Germinal center (tissue), 1 donor: ENCODE measurements around the gene MYOM3.

Experiments
- DNase-seq: peaks from one replicate; pipeline ENCODE4 v3.0.0; 2012; ENCODE audit warnings: mixed read lengths, low spot score

MYOM3 gene

DNA sequence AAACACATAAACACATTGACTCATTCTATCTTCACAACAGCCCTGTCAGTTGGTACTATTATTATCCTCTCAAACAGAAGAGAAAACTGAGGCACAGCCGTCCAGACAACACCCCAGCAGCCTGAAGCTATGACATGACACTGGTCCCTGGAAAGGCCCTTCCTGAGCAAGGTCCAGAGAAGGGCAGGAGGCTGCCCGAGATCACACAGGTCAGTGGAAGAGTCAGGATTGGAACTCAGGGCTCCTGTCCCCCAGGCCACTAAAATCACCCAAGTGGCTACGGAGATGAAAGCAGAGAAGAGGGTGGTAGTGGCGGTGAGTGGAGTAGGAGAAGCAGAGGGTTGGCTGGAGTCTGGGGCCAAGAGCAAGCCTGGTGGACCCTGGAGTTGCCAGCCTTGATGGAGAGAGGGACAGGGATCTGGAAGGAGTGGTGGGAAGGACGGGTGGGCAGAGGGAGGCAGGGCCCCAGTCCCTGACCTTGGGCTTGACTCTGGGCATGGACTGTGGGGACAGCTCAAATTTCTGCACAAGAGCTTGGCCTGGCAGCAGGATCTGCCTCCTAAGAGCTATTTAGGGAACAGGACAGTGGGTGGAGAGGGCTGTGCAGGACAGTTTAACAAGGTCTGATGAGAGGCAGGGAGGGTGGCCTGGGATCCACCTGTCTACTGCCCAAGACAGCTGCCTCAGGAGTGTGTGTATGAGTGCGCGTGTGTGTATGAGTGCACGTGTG, 15.8 kb downstream of the MYOM3 start:
- no peak for DNase-seq

- no peak for DNase-seq
Measured at GRCh38 chr1:24095140-24095859, 16.6 kb downstream of the MYOM3 start.

DNA sequence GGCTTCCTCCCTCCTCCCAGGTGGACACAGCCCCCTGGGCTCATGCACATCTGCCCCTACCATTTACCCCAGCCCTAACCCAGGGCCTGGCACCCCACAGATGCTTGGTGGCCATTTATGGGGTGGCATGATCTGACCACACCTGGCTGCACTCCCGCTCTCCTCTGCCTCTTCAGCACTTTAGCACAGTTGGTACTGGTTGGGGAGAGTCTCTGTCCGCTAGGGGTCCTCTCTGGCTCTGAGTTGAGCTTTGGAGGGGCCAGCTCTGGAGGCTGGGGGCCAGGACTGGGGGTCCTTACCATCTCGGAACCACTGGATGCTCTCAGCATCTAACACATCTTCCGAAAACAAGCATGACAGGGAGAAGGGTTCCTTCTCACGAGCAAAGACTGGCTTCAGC, 17.4 kb downstream of the MYOM3 start:
- DNase-seq, result no peak

- no peak for DNase-seq
Measured at GRCh38 chr1:24093732-24094131, 18.2 kb downstream of the MYOM3 start.

GRCh38 chr1:24092979-24093378, 19.0 kb downstream of the MYOM3 start:
- DNase-seq, result no peak

GRCh38 chr1:24091971-24092482, 19.9 kb downstream of the MYOM3 start:
- no peak for DNase-seq

- DNase-seq, result no peak
Measured at GRCh38 chr1:24090736-24091135, 21.2 kb downstream of the MYOM3 start.

DNA sequence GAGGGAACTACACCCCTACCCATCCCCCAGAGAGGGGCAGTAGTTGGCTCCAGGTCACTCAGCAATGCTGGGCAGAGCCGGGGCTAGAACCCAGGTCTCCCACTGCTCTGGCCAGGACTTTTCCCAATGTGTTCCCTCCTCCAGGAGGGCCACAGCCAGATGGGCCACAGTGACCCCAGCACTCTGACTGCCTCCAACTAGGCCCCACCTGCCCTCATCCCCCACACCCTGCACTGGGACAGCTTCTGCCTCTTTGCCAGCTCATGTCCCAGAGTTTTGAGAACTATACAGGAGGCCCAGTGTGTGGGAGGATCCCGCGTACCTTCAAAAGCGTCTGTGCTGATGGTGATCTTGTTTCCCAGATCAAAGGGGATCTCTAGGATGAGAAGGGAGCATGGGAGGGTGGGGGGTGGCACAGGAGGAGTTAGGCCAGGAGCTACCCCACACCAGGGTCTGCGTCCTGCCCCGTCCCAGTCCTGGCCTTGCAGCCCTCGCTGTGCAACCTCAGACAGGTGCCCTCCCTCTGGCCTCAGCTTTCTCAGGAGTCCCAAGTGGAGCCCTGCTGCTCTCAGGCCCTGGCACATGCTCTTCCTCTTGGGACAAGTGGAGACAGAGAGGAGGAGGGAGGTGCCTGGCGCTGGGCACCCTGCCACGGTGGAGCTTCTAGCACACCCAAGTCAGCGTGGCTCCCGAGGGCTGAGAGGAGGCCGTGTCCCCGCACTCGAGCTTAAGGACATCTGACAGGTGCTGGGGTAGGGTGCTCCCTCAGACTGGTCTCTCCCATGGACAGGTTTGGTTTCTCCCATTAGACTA, 22.0 kb downstream of the MYOM3 start:
- DNase-seq, result no peak

DNA sequence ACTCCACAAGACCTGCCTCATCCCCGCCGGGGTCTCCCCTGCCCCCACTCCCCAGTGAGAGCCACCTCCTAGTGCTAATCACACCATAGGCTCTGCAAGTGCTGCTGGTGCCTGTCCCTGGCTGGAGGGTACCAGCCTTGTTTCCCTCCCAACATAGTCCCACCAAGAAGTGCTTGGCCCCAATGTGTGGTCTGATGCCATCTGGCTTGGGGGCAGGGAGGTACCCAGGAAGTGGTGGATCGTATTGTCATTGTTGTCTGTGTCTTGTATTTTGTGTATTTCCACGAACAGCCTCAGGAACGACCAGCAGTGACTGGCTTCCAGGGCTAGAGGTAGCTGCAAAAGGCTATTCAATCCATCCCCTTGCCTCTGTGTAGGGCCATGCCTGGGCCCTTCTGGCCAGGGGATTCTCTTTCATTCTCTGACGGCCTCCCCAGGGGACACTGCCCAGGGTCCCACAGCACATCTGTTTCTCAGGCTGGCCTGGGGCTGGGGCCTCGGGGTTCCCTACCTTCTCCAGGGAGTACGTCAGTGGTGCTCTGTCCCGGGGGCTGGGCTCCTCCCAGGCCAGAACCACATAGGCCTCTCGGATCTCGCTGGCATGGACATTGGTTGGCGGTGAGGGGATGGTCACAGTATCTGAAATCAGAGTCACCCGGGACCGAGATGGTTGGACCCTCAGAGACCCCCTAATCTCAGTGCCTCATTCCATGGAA, 22.8 kb downstream of the MYOM3 start:
- no peak for DNase-seq

DNA sequence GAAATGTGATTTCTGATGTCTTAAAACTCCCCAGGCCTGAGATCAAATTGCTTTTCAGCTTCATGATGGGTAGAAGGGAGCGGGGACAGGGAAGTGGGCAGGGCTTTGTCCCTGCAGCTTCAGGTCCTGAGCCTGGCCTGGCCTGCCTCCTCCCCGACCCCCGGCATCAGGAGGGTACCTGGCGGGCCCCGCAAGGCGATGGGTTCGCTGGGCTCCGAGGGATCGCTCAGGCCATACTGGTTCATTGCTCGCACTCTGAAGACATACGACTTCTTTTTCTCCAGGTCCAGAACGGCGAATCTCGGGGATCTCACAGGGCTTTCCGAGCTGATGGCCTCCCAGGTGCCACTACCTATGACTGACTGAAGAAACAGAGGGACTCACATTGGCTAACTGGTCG, 25.5 kb downstream of the MYOM3 start:
- DNase-seq, result no peak

DNA sequence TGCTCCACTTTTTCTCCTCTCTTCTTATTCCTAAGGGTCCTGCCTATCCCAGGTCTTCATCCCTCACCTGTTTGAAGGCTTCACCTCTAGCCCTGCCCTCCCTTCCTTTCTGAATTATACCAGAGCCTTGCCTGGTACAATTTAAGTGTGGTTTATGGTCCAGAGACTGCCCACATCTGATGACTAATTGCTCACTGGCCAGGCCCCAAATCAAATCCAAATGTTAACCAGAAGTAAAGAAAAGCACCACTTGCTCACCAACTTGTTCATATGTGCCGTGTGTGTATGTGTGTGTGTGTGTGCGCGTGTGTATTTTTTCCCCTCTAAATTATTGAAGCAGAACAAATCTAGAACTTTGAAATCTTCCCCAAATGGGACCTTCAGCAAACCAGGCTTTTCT, 26.4 kb downstream of the MYOM3 start:
- no peak for DNase-seq

- no peak for DNase-seq
Measured at GRCh38 chr1:24085007-24085406, 26.9 kb downstream of the MYOM3 start.

DNA sequence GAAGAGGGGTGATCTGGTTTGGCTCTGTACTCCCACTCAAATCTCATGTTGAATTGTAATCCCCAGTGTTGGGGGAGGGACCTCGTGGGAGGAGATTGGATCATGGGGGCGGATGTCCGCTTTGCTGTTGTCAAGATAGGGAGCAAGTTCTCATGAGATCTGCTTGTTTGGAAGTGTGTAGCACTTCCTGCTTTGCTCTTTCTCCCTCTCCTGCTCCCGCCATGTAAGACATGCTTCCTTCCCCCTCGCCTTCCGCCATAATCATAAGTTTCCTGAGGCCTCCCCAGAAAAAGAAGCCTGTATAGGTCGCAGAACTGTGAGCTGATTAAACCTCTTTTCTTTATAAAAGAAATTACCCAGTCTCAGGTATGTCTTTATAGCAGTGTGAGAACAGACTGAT, 27.9 kb downstream of the MYOM3 start:
- no peak for DNase-seq

DNA sequence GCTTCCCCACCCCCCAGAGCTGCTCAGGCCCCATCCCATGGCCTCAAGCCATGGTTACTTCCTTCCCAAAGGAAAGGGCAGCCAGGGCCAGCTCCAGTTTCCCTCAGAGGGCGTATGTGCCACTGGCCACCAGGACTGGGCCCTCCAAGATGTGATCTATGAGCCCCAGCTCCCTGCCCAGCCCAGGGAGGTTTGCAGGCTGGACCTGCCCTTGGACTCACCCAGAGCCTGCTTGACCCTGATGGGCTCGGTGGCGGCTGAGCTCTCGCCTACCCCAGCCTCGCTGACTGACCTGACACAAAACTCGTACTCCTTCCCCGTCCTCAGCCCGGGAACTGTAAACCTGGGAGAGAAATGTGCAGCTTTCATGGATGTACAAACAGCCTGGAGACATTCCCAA, 29.6 kb downstream of the MYOM3 start:
- DNase-seq, result no peak

DNA sequence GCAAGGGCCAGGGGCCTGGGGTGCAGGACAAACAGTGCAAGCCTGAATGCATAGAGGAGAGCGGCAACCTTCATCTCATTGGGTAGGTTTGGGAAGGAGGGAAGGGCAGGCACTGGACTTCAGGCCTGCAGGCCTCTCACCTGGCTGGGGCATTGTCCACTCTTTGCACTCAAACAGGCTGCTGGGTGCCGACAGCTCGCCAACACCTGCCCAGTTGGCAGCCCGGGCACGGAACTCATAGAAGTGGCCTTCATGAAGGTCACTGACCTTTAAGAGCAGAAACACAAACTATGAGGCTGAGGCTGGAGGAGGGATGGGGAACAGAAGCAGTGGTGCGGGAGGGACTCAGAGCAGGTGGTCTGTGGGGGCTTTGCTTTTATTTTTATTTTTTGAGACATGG, 30.7 kb downstream of the MYOM3 start:
- no peak for DNase-seq

DNA sequence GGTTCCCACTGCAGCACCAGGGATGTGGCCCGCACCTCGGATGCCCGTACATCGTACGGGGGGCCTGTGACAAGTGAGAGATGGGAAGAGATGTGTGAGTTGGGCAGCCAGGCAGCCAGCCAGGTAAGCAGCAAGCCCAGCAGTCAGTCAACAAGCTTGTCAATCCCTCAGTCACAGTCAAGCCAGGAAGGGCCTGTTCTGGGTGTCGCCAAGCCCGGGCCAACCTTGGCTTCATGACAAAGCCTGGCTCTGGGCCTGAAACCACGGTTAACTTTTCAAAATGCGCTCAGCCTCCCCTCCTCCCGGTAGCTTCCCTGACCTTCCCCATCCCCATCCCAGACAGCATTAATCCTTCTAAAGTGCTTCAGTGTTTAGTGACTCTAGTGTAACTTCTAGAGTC, 31.8 kb downstream of the MYOM3 start:
- DNase-seq, result no peak

DNA sequence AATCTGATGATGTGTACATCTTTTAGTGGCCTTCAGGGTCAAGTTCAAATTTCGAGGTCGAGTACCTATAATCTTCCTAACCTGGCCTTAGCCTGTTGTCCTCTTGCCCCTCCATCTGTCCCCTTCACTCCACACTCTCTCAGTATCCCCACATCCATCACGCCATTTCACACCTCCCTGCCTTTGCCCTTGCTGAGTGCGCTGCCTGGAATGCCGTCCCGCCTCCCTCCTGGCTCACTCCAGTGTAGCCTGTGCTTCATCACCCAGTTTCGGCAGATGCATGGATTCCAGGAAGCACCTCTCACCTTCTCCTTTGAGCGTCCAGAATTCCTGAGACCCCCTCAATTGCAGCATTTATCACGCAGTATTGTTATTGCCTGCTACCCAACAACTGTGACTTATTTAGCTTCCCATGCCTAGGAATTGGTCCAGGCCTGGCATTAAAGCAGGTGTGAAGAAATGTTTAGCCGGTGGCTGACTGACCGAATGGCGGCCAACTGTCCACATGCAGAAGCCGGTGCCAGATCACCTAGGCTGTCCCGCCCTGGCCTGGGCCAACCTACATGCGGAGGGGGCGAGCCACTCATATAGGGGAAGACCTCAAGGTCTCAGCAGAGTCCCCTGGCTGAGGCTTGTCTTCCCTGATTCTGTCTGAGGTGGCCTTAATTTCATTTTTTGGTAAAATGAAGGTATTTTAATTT, 34.5 kb downstream of the MYOM3 start:
- DNase-seq, result no peak

- no peak for DNase-seq
Measured at GRCh38 chr1:24075946-24076345, 36.0 kb downstream of the MYOM3 start.

- no peak for DNase-seq
Measured at GRCh38 chr1:24075590-24075854, 36.4 kb downstream of the MYOM3 start.

- DNase-seq, result no peak
Measured at GRCh38 chr1:24074817-24075589, 36.9 kb downstream of the MYOM3 start.

DNA sequence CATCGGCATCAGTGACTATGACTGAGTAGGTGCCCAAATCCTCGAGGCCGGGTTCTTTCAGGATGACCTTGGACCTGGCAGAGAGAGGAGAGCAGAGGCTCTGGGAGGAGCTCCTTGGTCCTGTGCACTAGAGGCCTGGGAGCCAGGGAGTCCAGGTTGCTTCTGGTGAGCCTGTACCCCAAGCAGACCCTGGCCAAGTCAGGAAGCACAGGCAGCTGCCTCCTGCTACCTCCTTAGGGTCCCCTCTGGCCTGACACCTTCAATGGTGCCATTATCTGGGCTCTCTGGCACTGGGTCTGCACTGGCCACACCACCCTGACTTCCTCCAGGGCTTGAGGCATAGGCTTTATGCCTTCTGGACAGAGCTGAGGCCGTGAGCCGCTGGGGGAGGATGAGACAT, 37.7 kb downstream of the MYOM3 start:
- no peak for DNase-seq
